Mucosa of gallbladder (tissue), 1 donor: ENCODE data around the gene PTCD2. TPM values are rescaled to one million over a fixed set of nuclear protein-coding genes. Genes with fewer than 3 reads are reported as not detected.
"Not testable (repeated sequence)": the region's sequence is repeated elsewhere in the genome, so short reads cannot be mapped to it uniquely, and the experiment has no call there.

Experiments used
- DNase-seq: peaks from one replicate; pipeline ENCODE4 v3.0.0-alpha.2; 2020; ENCODE audit warnings: low spot score
- total RNA-seq: library from RNA; stranded (reverse); gene quantifications from one replicate; pipeline ENCODE4 v1.2.1, GENCODE V29; 2021
- donor health status: DM: no; HTN: no; CAD: no.

PTCD2 gene
- total RNA-seq, 1 donor from 2014 or later, result 7.7 TPM

DNA sequence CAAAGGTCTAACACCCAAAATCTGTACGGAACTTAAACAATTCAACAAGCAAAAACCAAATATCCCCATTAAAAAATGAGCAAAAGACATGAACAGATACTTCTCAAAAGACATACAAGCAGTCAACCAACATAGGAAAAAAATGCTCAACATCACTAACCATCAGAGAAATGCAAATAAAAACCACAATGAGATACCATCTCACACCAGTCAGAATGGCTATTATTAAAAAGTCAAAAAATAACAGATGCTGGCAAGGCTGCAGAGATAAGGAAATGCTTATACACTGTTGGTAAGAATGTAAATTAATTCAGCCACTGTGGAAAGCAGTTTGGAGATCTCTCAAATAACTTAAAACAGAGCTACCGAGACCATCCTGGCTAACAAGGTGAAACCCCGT lies 22.0 kb upstream of the PTCD2 start:
- not testable (repeated sequence) for DNase-seq

DNA sequence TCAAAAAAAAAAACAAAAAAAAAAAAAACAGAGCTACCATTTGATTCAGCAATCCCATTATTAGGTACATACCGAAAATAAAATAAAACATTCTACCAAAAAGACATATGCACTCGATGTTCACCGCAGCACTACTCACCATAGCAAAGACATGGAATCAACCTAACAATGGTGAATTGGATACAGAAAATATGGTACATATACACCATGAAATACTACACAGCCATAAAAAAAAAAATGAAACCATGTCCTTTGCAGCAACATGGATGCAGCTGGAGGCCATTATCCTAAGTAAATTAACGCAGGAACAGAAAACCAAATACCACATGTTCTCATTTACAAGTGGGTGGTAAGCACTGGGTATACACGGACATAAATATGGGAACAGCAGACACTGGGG lies 21.5 kb upstream of the PTCD2 start:
- no peak for DNase-seq

DNA sequence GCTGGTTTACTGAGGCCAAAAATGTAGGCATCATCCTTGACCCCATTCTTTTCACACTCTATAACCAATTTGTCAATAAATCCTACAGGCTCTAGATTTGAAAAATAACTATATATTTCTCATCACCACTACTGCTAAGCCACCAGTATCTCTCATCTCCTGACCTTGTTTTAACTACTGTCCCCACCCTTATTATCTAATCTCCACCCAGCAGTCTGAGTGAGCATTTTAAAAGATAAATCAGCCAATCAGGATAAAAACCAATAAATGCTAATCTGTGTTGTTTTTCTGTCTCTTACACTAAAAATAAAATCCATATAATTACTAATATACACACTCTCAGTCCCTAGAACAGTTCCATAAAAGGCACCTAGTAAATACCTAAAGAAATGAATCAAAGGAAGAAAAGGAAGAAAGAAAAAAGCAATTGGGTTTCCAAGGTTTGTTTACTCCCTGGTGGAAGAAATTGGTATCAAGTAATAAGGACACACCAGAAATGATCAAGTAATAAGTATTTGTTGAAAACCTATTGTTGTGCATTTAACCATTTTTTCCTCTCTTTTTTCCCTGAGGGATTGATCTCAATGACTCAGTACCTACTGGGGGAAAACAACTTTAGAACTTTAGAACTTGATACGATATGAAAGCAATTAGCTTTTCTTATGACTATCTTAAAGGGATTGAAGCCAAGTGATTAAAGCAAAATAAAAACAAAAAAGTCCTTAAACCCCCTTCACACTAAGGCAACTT lies 19.4 kb upstream of the PTCD2 start:
- no peak for DNase-seq

DNA sequence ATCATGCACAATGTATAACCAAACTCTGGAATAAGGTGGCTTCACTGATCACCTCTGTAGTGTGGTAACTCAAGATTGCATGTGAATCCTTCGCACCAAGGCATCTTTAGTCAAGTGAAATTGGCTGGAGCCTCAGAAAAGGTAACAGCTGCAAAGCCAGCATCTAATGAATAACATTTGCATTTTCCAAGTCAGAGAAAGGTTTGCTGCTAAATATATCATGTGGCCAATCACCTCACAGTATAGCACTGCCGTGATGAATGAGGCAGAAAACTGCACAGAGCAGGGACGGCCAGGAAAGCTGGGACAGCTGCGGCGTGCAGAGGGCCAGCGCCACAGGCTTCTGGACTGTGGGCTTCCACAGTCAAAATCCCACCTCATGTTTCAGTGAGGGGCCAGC lies 18.6 kb upstream of the PTCD2 start:
- no peak for DNase-seq

DNA sequence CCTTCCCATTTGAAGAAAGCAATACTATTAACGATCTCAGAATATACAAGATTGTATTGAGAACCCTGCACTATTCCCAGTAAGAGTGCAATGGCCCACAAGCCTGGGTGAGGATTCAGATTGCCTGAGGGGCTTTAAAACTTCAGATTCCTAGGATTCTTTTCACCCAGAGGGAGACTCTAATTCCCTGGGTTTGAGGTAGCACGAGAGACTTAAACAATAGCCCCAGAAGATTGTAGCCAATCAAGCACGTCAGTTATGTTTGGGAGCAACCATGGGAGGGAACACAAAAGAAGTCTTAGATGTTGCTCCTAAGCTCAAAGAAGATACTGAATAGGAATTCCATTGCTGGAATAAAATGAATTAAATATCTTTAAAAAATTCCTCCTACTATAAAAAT lies 18.0 kb upstream of the PTCD2 start:
- no peak for DNase-seq

DNA sequence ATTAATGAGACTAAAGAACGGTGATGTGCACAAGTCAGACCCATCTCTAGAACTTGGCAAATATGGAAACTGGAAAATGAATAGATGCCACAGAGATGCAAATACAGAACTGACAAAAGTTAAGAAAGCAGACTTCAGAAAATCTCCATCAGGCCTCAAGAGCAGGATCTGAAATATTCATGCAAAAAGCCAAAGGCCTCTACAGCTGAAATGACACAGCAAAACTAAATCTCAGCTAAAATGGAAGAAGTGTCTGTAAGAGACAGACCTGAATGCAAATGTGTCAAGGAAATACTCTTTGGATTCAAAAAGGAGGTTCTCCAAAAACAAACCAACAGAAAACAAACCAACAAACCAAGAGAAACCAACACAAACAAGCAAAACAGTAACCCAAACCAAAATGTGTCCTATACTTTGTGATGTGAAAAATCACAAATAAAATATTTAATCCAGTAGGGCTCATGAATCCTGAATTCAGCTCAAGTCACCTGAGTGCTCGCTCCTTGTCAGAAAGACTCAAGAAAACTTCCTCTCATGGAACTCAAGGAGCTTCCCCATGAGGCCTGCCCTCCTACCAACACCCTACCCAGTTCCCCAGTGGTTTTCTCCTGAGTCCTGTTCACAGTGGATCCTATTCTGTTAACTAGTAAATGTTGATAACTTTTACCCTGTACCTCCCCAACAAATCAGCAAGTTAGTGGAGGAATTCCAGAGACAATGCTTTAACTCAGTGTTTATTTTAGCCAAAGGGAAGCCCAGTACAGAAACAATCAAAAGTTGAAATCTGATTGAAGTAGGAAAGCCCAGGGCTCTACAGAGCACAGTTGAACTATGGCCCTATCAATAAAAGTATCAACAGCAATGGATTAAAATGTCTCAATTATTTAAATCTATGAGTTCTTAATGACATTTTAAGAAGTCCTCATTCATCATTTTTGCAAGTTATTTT lies 14.7 kb upstream of the PTCD2 start:
- no peak for DNase-seq

DNA sequence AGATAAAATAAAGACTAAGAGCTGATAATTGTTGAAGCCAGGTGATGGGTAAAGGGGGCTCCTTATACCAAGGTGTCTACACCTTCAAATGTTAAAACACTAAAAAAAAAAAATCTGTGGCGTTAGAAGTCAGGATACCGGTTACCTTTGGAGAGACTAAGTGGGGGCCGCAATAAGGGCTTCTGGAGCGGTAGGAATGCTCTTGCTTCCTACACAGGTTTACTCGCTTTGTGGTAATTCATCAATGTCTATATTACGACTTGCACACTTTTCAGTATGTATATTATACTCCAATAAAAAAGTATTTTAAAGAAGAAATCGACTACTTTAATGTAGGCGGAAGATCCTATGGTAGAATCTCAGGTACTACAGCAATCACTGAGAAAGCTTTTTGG lies 12.6 kb upstream of the PTCD2 start:
- no peak for DNase-seq

DNA sequence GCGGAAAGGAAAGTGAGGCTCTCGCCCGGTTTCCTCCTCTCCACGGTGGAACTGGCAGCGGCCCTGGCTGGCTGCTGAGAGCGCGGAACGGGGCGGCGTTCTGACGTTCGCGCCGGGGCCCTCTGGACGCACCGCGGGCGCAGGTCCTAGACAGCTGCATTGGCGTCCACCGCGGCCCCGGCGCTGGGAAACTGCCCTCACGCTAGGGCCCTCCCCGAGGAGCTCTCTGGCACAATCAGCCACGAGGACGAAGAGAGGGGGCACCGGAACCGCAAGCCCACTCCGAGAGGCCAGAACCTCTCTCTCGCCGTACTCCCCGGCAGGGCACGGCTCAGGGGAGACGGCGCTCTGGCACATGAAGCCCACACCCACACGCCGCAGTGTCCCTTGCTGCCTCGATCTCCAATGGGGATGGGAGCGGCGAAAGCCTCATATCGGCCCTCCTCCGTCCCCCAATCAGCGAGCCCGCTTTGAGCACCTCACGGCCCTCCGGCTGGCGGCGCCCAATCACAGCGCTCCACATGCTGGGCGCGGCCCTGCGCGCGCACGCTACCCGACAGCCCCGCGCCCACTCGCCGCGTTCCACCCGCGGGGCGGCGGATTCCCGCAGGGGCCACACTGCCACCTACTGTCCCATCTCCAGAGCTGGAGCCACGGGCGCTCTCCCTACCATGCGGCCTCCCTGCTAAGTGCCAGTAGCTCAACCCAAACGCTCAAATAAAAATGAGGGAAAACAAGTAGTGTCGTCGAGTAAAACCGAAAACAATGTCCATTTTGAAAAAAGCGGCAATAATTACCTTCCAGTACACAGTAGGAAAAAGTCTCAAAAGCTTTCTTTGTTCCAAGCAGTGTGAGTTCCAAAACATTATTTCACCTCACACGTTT lies 12.0 kb upstream of the PTCD2 start:
- DNase-seq, result peak; percentile 98

DNA sequence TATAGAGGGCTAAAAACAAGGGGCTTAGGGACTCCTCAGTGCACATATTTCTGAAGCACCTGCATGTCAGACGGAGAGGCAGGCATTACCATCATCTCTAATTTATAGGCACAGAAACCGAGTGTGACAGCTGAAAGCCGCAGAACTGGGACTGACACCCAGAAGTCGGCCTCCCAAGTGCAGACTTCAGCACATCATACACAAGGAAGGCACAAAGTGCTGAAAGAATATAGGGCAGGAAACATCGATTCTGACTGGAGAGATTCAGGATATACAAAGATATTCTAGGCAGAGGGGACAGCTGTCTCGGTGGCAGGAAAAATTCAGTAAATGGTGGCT lies 11.4 kb upstream of the PTCD2 start:
- no peak for DNase-seq

DNA sequence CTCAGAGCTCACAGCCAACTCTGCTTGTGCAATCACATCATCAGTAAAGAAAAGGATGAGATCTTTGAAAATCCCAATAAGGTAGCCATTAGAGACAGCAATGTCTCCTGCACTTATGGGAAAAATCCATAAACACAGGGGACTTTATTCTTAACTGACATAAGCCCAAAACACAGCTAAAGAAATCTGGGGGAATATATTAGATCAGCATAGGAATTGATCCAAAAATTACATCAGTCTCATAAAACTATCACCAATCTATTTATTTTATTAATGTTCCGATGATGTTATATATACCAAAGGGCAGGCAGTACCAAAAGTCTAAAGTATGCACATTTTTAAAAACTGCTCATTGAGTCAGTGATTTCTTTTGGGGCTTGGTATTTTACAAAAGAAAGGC lies 7.0 kb upstream of the PTCD2 start:
- no peak for DNase-seq

DNA sequence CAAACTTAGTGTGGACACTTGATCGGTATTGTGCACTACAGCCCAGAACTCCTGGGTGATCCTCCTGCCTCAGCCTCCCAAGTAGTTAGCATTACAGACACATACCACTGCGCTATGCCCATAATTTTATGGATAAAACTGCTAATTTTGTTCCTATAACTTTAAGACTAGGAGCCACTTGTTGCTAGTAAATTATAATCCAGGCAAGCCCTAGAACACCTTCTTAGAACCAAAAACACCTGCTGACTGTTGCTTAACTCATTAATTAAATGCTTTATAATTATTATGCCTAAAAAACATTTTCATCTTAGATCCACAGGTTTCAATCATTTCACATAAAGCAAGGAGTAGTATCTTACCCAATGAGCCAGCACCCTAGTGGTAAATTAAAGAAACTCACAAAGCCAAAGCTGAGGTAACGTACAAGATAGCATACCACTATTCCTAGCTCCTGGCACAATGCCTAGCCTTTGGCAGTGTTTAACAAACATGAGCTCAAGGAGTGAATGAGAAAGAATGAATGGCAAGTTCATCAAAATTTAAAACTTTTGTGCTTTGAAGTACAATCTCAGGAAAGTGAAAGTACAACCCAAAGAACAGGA lies 5.5 kb upstream of the PTCD2 start:
- no peak for DNase-seq

DNA sequence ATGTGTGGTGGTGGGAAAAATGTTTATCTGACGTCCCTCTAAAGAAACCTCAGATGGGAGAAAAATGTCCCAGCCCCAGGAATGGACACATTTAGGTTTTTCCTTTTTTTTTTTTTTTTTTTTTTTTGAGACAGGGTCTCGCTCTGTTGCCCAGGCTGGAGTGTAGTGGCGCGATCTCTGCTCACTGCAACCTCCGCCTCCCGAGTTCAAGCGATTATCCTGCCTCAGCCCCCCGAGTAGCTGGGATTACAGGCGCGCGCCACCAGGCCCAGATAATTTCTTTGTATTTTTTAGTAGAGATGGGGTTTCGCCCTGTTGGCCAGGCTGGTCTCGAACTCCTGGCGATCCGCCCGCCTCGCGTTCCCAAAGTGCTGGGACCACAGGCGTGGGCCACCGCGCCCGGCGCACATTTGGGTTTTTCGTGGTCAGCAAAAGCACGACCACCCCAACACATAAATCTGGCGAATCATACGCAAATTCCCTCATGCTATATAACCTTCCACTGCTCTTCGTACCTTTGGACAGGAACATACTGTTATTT lies 668 bp upstream of the PTCD2 start:
- DNase-seq, result not testable (repeated sequence)

DNA sequence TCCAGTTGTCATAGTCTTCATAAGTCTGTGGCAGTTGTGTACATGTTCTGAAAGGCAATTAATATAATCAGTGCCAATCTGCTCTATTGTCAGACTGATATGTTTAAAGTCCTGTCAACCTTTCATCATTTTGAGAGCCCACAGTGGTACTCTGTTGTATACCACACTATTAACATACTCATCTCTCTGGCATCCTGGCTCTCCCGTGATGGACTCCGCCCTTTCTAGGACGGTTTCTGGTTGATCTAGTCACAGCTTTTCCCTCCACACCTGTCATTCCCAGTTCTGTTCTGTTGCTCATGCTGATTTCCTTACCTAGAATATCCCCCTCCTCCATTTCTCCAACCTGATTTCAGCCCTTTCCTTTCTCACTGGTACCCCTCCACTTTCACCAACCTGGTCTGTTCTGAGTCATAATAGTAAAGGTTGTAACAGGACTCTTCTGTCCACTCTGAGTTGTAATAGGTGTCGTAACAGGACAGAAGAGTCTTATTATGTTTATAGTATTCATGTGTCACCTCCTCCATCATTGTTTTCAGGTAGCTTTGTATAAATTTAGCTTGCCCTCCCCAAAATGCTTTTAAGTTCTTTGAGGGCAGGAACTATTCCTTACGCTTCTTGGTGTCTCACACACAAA lies 4.1 kb downstream of the PTCD2 start:
- no peak for DNase-seq

DNA sequence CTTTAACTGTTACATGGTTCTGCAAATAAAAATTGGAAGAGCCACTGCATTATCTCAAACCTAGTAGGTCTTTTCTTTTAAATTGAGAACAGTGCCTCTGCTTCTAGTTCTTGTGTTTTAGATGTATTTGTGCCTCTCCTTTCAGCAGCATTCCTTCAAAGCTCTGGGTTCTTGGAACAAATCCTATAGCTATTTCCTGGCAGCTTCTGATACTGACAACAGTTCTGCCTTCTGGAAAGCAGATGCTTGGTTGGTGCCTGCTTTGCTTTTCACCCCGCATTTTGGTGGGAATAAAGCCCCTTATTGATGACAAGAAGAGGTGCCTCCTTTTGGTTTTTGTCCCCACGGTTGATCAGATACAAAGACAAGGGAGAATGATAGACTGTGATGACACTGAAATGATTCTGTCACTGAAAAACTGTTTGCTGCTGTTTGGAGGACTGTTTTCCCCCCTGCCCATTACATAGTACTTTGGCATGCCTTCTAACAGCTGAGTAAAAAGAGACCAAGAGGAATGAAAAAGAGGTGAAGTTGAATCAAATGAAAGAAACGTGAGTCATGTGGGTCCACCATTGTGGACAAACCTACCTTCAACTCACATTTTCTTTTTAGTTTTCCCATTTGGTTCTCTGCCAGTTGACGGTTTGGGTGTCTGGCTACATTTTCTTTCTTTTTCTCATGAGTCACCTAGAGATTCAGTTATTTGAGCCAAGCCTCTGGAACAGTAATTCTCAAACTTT lies 5.6 kb downstream of the PTCD2 start:
- DNase-seq, result no peak

DNA sequence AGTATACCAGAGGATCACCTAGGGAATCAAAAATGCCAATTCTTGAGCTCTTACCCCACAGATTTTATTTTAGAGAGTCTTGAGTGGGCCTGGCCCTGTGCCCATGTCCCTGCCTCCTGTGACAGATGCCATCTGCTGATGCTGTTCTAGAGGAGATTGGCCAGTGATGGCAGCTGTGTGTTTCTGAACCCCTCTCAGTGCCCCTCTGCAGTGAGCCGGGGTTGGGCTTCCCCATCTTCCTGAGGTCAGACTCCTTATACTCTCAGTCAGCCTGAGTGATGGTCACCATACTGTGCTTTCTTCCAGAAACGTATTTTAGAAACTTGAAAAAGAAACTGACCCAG lies 6.1 kb downstream of the PTCD2 start:
- DNase-seq, result no peak

DNA sequence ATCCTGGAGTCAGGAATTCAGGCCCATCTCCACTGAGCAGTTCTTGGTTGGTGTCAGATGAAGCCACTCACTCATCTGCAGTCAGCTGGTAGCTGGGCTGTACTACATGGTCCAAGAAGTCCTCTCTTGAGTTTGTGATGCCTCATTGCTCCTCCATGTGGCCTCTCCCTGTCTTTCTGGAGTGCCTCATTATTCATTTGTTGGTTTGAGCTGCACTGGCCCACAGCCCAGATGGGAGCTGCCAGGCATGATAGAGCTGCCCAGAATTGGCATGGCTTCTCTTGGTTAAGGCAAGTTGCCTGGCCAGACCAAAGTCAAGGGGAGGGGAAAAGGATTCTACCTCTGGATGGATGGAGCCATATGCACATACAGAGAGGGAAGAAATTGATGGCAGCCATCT lies 8.0 kb downstream of the PTCD2 start:
- no peak for DNase-seq

DNA sequence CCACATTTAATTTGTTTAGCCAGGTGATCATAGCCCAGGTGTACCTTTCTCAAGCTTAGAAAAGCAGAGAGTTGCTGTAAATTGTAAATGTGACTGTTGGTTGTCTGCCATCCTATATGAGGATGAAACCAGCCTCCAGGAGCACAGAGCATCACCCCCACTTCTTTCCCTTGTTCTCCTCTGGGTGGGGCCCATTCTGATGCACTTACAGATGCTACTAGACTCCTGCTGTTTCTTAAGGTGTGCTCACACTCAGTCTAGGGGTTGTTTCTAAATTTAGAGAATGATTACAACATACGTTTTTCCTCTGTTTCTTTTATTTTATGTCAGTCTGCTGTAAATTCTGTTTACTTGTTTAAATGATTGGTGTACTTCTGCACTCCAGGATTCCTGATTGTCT lies 10.5 kb downstream of the PTCD2 start:
- no peak for DNase-seq

DNA sequence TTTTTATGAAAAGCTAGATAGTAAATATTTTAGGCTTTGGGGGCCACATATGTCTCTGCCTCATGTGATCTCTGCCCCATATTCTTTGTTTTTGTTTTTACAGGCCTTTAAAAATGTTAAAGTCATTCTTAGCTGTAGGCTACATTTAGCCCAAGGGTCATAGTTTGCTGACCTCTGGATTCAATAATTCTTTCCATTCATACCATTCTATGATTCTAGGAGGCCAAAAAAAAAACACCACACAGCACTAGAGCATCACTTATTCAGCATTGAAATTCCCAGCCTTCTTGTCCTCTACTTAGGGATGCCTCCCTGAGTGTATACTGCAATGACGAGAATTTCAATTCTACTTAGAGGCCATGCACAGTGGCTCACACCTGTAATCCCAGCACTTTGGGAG lies 17.0 kb downstream of the PTCD2 start:
- no peak for DNase-seq

DNA sequence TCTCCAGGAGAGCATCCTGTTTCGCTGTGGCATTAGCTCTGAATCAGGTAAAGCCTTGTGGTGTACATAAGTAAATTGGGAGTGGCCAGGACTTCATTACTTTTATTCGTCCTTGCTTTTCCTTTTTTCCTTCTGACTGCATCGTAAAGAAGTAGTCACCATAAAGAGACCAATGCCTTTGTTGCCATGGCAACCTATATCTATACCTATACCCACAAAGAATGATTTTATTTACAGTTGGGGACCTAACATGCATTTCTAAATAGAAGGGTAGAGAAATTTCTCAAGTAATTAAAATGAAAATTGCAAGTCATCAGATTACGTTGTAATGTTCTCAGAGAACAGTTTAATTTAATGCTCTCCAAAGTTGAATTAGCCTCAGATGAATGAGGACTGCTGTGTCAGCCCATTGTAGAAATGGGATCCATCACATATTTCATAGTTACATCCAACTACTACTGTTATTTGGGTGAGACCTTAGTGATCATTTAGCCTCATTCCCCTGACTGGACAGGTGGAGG lies 18.6 kb downstream of the PTCD2 start:
- DNase-seq, result no peak

DNA sequence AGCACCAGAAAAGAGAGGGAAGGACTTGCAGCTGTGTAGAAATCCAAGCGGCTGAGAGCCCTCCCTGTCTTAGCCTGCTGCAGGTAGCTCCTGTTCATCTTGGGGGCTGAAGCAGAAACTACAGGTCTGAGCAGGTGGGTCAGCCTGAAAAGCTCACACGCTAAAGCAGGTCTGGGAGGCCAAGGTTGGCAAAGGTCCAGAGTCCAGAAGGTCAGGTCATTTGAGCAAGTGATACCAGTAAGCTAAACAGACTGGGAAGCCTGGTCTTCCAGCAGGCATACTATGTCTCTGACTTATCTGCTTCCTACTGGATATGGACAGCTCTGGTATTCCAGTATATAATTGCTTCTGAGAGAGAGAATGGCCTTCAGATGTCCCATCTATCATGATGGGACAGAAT lies 26.2 kb downstream of the PTCD2 start:
- DNase-seq, result no peak
